ENCODE results near the gene DYNLT5.

The DYNLT5 gene

DNA sequence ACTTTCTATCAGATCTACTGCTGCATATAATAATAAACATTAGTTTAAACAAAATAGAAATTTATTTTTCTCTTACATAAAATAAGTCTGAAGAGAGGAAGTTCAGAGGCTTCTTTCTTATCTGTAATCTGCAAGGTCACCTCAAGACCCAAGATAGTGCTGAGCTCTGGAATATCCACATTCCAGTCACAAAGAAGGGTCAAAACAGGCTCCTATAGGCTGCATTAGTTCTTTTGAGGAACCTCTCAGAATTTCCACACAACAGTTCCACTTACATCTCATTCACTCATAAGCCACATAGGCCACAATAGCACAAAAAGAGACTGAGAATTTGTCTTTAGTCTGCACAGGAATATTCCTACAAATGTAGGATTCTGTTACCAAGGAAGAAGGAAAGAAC, 15.4 kb downstream of the DYNLT5 start:
- no peak overlapping the region for H3K4me3 ChIP-seq (ENCODE audit: low read depth, low read length)
- no peaks in the 10 kb centered on the region for H3K36me3 ChIP-seq (ENCODE audit: control insufficient read depth in 2 of 2, insufficient read depth in 1 of 2, low read length in 2 of 2)
- POLR2A ChIA-PET: no interaction called here
- H3K9me3 ChIP-seq (ENCODE audit: control insufficient read depth, insufficient read depth, low read depth, low read length): no peaks in the 10 kb centered on the region
- H3K4me1 ChIP-seq (ENCODE audit: control insufficient read depth, insufficient read depth, low read length): no peaks in the 10 kb centered on the region
- CTCF ChIA-PET: interaction anchor here (0.6 to 6.6 kb wide), 4 partner anchors 202 to 462 kb away, joined by 3 to 64 read pairs (median 28); no protein-coding TSS in a partner anchor
- TF ChIP-seq ZNF670 (tag by site-specific recombination; IDR thresholded peaks at IDR 0.05; ENCODE audit: low read depth) (no peak), KLF7 (tag by site-specific recombination; IDR thresholded peaks at IDR 0.05; ENCODE audit: borderline replicate concordance) (no peak), YY1 (tag by site-specific recombination; IDR thresholded peaks at IDR 0.05) (no peak), ZBTB21 (tag by site-specific recombination; IDR thresholded peaks at IDR 0.05) (no peak), ZNF658 (tag by site-specific recombination; IDR thresholded peaks at IDR 0.05) (no peak), ZEB2 (tag by site-specific recombination; IDR thresholded peaks at IDR 0.05) (no peak), ZNF473 (tag by site-specific recombination; IDR thresholded peaks at IDR 0.05) (no peak), ZBTB7A (tag by site-specific recombination; IDR thresholded peaks at IDR 0.05; ENCODE audit: low read depth) (no peak), ZNF626 (tag by site-specific recombination; IDR thresholded peaks at IDR 0.05) (no peak)
- TF ChIP-seq, protein P1, sequence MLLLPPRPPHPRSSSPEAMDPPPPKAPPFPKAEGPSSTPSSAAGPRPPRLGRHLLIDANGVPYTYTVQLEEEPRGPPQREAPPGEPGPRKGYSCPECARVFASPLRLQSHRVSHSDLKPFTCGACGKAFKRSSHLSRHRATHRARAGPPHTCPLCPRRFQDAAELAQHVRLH (tag by site-specific recombination; IDR thresholded peaks at IDR 0.05): no peak
- TF ChIP-seq, protein P2, sequence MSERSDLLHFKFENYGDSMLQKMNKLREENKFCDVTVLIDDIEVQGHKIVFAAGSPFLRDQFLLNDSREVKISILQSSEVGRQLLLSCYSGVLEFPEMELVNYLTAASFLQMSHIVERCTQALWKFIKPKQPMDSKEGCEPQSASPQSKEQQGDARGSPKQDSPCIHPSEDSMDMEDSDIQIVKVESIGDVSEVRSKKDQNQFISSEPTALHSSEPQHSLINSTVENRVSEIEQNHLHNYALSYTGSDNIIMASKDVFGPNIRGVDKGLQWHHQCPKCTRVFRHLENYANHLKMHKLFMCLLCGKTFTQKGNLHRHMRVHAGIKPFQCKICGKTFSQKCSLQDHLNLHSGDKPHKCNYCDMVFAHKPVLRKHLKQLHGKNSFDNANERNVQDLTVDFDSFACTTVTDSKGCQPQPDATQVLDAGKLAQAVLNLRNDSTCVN (tag by site-specific recombination; optimal IDR thresholded peaks at IDR 0.05): no peak
- TF ChIP-seq, protein P3, sequence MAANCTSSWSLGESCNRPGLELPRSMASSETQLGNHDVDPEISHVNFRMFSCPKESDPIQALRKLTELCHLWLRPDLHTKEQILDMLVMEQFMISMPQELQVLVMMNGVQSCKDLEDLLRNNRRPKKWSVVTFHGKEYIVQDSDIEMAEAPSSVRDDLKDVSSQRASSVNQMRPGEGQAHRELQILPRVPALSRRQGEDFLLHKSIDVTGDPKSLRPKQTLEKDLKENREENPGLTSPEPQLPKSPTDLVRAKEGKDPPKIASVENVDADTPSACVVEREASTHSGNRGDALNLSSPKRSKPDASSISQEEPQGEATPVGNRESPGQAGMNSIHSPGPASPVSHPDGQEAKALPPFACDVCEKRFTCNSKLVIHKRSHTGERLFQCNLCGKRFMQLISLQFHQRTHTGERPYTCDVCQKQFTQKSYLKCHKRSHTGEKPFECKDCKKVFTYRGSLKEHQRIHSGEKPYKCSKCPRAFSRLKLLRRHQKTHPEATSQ (tag by site-specific recombination; IDR thresholded peaks at IDR 0.05): no peak
- TF ChIP-seq, protein P4, sequence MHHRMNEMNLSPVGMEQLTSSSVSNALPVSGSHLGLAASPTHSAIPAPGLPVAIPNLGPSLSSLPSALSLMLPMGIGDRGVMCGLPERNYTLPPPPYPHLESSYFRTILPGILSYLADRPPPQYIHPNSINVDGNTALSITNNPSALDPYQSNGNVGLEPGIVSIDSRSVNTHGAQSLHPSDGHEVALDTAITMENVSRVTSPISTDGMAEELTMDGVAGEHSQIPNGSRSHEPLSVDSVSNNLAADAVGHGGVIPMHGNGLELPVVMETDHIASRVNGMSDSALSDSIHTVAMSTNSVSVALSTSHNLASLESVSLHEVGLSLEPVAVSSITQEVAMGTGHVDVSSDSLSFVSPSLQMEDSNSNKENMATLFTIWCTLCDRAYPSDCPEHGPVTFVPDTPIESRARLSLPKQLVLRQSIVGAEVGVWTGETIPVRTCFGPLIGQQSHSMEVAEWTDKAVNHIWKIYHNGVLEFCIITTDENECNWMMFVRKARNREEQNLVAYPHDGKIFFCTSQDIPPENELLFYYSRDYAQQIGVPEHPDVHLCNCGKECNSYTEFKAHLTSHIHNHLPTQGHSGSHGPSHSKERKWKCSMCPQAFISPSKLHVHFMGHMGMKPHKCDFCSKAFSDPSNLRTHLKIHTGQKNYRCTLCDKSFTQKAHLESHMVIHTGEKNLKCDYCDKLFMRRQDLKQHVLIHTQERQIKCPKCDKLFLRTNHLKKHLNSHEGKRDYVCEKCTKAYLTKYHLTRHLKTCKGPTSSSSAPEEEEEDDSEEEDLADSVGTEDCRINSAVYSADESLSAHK (tag by site-specific recombination; IDR thresholded peaks at IDR 0.05): no peak
- H3K27ac ChIP-seq (ENCODE audit: extremely low read depth, low read depth, low read length): no peak overlapping the region

DNA sequence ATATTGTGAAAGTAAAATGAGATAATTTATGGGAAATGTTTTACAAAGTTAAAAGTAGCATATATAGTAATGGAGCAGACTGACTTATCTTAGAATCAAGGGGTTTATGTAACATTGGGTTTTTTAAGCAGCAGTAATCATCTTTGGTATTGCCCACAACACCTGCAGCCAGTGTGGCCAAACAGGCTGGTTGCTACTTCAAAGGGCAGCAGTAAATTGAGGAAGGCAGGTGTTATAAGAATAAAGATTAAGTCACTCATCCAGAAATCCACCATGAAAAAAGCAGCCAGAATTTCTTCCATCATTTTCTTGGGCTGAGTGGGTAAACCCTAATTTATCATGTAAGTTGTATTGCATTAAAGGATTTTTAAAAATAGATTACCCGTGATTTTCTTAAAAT, 16.7 kb downstream of the DYNLT5 start:
- POLR2A ChIA-PET: interaction anchor here (0.6 kb wide), 1 partner anchor 205 kb away, joined by 4 read pairs; no protein-coding TSS in a partner anchor
- CTCF ChIA-PET: no interaction called here
- no peak overlapping the region for H3K4me3 ChIP-seq (ENCODE audit: low read depth, low read length)

More for the DNA sequence above, 16.7 kb downstream of the DYNLT5 start:
- Histone ChIP-seq H3K27ac (ENCODE audit: extremely low read depth, low read depth, low read length) (no peak overlapping the region), H3K9me3 (ENCODE audit: control insufficient read depth, insufficient read depth, low read depth, low read length) (no peaks in the 10 kb centered on the region), H3K4me1 (ENCODE audit: control insufficient read depth, insufficient read depth, low read length) (no peaks in the 10 kb centered on the region), H3K36me3 (ENCODE audit: control insufficient read depth in 2 of 2, insufficient read depth in 1 of 2, low read length in 2 of 2) (no peaks in the 10 kb centered on the region)
- TF ChIP-seq, protein P5, sequence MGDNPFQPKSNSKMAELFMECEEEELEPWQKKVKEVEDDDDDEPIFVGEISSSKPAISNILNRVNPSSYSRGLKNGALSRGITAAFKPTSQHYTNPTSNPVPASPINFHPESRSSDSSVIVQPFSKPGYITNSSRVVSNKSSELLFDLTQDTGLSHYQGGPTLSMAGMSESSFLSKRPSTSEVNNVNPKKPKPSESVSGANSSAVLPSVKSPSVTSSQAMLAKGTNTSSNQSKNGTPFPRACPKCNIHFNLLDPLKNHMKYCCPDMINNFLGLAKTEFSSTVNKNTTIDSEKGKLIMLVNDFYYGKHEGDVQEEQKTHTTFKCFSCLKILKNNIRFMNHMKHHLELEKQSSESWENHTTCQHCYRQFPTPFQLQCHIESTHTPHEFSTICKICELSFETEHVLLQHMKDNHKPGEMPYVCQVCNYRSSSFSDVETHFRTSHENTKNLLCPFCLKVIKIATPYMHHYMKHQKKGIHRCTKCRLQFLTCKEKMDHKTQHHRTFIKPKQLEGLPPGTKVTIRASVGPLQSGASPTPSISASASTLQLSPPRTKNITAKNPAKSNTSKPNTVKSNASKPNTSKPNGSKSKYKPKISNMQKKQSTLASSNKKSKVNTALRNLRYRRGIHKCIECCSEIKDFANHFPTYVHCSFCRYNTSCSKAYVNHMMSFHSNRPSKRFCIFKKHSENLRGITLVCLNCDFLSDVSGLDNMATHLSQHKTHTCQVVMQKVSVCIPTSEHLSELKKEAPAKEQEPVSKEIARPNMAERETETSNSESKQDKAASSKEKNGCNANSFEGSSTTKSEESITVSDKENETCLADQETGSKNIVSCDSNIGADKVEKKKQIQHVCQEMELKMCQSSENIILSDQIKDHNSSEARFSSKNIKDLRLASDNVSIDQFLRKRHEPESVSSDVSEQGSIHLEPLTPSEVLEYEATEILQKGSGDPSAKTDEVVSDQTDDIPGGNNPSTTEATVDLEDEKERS (tag by site-specific recombination; IDR thresholded peaks at IDR 0.05): no peak

All from HEK293 (cell line).